Embryonic facial prominence (tissue), 1 donor: ENCODE measurements around the gene KCNJ6.
"Not testable (repeated sequence)": the region's sequence is repeated elsewhere in the genome, so short reads cannot be mapped to it uniquely, and the experiment has no call there.

Experiments used
- DNase-seq: peaks from one replicate; pipeline ENCODE4 v3.0.0-alpha.2; 2016; ENCODE audit errors: extremely low spot score

Gene KCNJ6, protein sequence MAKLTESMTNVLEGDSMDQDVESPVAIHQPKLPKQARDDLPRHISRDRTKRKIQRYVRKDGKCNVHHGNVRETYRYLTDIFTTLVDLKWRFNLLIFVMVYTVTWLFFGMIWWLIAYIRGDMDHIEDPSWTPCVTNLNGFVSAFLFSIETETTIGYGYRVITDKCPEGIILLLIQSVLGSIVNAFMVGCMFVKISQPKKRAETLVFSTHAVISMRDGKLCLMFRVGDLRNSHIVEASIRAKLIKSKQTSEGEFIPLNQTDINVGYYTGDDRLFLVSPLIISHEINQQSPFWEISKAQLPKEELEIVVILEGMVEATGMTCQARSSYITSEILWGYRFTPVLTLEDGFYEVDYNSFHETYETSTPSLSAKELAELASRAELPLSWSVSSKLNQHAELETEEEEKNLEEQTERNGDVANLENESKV

GRCh38 chr21:37916310-37917051 is at the start of gene KCNJ6:
Gene KCNJ6, minus strand, starts transcription at chr21:37916457. Its CDS starts 75,775 bp downstream, at chr21:37840682.
- peak; percentile 36 for DNase-seq

DNA sequence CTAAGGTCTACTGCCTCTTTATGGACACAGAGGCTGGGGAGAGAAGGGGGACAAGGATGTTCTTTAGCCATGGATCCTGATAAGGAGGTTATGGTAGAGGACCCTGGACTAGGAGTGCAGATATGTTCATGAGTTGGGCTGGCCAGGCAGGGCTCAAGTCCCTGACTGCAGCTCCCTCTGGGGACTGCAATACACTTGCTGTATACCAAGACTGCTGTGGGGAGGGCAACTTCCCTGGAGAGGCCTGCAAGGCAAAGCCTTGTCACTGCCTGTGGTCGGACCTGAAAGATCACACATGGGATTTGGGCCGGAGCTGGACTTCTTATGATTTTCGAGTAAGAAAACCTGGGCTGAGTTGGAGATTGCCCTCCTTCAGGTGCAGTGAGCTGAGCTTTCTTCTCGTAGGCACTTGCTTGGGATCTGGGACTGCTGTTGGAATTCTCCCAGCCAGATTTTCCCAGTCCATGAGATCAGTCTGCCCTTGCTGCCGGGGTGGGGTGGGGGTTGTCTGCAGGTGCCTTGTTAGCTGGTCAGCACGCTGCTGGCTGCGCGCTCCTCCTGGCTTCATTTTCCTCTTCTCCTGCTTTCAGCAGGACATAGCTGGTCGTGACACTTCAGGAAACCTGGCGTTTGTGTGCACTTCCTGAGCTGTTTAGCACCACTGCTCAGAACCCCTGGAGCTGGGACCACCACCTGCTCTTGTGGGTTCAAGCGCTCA is 49.0 kb upstream of the KCNJ6 start:
- DNase-seq: no peak

DNA sequence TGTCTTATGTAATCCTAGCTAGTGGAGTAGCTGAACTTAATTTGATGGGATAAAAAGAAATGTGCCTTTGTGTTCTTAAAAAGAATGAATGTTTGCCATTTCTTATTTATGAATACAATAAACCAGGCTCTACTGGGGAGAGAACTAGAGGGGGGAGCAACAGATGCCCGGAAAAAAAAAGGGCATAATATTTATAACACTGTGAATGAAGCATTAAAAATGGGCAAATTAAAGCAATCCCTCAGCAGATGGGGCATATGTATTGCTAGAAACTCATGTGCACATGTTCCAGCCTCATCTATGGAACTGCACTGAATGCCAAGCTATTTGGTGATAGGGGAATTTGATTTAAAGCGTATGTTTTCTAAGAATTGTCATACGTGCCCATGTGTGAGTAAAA is 42.3 kb upstream of the KCNJ6 start:
- no peak for DNase-seq

DNA sequence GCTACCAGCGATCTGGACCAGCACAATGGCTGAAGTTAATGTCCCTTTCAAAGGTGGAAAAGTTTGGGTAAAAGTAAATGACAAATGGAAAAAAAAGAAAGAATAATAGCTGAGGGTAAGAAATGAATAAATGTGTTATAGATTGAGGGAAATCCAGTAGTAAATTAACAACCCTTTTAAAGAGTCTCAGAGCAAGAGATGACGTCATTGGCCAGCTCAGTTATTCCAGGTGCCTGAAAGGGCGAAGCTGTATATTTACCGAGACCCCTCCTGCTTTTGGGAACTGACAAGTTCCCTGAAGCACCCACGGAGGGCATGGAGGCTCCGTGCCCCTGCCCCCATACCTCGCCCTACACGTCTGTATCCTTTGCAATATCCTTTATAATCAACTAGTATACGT is 40.5 kb upstream of the KCNJ6 start:
- no peak for DNase-seq

DNA sequence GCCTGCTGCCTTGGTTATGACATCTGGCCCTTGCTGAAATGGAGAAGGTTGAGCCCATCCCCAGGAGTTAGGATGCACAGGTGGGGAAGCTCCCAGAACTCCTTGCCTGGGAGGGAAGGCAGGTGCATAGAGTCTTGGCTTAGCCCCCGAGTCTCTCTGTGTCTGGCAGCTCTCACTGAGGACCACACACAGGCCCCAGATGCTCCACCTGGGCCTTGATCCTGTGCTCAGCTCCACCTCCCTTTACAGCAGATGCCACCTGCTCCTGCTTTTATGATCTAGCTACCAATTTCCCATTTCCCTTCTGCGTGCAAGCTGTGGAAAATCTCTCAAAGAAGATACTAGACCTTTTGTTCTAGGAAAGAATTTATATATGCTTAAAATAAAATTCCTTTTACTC is 28.8 kb upstream of the KCNJ6 start:
- no peak for DNase-seq

DNA sequence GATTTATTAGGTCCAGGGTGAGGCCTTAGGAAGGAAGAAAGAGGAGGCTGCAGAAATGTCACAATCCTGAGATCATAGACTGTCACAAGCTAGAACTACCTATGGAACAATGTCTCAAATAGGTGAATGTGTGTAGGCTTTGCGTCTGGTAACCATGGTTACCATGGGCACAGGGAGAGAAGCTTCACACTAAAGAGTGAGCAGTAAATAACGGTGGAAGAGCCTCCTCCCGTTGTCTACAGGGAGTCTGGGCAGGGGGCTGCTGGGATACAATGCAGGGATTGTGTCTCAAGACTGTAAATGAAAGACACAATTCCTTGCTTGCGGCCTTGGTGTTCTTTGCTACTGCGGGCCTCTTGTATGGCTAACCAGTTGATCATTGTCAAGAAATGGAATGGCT is 28.2 kb upstream of the KCNJ6 start:
- DNase-seq: no peak

- no peak for DNase-seq
These were observed 24.4 kb upstream of the KCNJ6 start for GRCh38 chr21:37940691-37941090.

DNA sequence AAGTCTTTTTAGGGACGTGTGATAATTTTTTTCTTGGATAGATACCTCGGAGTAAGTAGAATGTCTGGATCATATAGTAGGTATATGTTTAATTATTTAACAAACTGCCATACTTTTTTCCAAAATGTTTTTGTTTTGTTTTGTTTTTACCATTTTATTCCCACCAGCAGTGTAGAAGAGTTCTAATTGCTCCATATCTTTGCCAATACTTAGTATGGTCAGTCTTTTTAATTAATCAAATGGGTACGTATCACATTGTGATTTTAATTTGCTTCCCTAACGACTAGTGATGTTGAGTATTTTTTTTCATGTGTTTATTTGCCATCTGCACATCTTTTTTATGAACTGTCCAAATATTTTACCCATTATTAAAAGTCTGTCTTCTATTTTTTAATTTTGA is 23.6 kb upstream of the KCNJ6 start:
- no peak for DNase-seq

GRCh38 chr21:37939251-37939650 is 23.0 kb upstream of the KCNJ6 start:
- DNase-seq: no peak

- DNase-seq: no peak
These were observed 21.4 kb upstream of the KCNJ6 start for GRCh38 chr21:37937668-37938067.

GRCh38 chr21:37936010-37936785 is 19.9 kb upstream of the KCNJ6 start:
- no peak for DNase-seq

DNA sequence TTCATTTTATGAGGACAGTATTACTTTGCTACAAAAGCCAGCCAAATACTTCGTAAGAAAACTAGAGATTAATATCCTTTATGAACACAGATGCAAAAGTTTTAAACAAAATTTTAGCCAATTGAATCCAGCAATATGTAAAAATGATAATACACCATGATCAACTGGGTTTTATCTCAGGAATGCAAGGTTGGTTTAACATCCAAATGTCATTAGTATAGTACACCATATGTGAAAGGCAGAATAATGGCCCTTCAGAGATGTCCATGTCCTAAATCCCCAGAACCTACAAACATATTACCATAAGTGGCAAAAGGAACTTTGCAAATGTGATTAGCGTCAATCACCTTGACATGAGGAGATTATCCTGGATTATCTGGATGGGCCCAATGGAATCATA is 16.7 kb upstream of the KCNJ6 start:
- DNase-seq: no peak

DNA sequence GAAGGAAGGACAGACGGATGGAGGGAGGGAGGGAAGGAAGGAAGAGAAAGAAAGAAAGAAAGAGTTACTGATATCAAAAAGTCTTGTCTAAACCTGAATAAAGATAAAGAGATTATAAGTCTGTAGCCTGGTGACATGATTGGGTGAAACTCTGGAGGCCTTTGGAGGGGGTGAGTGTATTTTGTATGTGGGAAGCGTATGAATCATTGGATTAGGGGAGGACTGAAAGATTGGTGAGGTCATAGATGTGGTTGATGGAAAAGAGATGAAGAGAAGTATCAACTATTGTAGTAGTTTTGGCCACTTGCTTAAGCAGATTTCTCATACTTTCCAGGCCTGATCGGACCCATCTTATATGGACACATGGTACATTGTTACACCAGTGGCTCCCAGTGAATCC is 11.5 kb upstream of the KCNJ6 start:
- no peak for DNase-seq

GRCh38 chr21:37921091-37921490 is 4.8 kb upstream of the KCNJ6 start:
- DNase-seq: no peak

DNA sequence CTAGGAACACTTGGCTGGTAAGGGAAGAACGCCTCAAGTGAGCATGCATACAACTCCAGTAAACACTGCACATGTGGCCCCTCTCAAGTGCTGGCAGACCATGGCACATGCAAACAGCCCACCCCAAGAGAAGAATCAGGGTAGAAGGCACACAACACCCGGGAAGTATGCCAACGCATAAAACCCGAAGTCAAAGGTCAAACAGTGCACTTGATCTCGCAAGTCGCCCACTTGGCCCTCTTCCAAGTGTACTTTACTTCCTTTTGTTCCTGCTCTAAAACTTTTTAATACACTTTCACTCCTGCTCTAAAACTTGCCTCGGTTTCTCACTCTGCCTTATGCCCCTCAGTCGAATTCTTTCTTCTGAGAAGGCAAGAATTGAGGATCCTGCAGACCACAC is 4.0 kb upstream of the KCNJ6 start:
- DNase-seq: not testable (repeated sequence)

- DNase-seq: no peak
These were observed 1.4 kb upstream of the KCNJ6 start for GRCh38 chr21:37917612-37918011.

DNA sequence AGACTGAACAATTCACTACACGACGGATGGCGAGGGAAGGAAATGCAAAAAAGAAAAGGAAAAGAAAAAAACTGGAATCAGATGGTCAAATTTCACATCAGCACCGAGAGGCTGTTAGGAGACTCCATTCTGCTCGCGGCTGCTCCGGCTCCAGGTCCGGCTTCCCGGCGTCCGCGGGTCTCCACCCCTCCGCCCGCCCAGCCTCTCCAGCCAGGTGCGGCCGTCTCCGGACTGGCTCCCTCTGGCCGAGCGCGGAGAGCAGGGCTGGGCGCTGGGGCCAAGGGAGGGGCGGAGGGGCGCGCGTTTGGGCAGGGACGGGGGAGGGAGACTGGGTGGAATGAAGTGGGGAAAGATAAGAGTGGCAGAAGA is 332 bp downstream of the KCNJ6 start:
- no peak for DNase-seq

DNA sequence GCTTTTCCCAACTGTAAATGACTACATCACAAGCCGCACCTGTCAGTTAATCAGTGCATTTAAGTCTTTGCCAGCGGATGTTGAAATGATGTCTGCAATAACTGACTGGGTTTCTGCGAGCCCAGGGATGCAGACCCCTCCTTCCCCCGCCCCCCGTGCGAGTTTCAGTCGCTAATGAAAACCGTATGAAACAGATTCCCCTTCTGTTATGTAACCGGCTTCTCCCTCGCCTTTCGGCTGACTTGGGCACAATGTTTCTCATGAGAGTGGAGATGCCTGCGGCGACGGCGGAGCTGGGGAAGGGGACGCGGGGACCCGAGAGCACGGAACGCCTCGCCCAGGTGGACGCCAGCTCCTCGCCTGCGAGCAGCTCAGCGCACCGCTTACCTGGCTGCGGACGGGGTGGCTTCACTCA is 753 bp downstream of the KCNJ6 start:
- DNase-seq: peak; percentile 9

DNA sequence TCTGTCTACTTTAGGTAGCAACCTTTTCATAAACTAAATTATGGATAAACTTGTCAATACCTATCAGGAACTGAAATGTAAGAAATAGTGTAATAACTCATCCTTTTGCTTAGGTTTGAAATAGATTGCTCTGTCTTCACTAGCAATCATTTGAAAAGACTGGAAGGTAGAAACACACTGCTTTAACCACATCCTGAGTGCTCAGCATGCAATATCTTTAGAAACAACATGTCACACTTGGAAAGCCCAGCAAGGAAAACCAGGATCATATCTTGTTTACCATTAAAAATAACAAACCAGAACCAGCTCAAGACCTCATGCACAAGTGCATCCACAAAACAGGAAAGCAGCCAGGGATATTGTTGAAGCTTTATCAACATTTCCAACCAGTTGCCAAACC is 3.6 kb downstream of the KCNJ6 start:
- no peak for DNase-seq

GRCh38 chr21:37909936-37910335 is 6.3 kb downstream of the KCNJ6 start:
- no peak for DNase-seq

DNA sequence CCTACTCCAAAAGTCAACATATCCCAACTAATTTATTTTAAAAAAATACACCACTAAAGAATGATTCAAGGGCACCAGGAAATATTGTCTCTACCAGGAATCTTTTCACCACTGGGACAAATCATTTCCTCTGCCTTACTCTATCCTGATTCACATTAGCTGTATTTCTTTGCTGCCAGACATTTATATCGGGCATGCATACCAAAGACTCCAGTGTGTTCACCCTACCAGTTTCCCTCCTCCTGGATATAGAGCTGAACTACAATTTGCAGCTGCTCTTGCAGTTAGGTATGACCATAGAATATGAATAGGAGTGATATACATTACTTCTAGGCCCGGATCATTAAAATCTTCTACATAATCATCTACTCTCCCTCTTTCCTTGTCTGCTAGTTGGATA is 7.6 kb downstream of the KCNJ6 start:
- DNase-seq: no peak

- no peak for DNase-seq
These were observed 9.2 kb downstream of the KCNJ6 start for GRCh38 chr21:37907076-37907475.
